Effector memory CD4-positive, alpha-beta T cell (primary cell): ENCODE results near the gene MYH10.

Source experiments
- DNase-seq, 3 donors: peaks; one replicate each; pipeline ENCODE4 v3.0.0-alpha.2; 2020
- H3K27ac ChIP-seq: 2 replicates; pipeline ENCODE4 v1.7.0; 2013; ENCODE audit warnings: mild to moderate bottlenecking, low read length, moderate library complexity; ENCODE audit not compliant: insufficient read depth, poor library complexity, severe bottlenecking
- H3K27me3 ChIP-seq: replicated peaks from 2 replicates; pipeline ENCODE4 v1.7.0; 2013; ENCODE audit warnings: mild to moderate bottlenecking, low read length; ENCODE audit not compliant: insufficient read depth, control insufficient read depth, poor library complexity, severe bottlenecking
- H3K36me3 ChIP-seq: 2 replicates; pipeline ENCODE4 v1.7.0; 2013; ENCODE audit warnings: mild to moderate bottlenecking, low read length, moderate library complexity; ENCODE audit not compliant: control insufficient read depth, insufficient read depth
- H3K4me1 ChIP-seq: 2 replicates; pipeline ENCODE4 v1.7.0; 2013; ENCODE audit warnings: low read length, mild to moderate bottlenecking; ENCODE audit not compliant: control insufficient read depth, insufficient read depth, poor library complexity, severe bottlenecking
- H3K4me3 ChIP-seq: 2 replicates; pipeline ENCODE4 v1.7.0; 2013; ENCODE audit warnings: low read length, low read depth, mild to moderate bottlenecking; ENCODE audit not compliant: insufficient read depth, poor library complexity, severe bottlenecking
- H3K9me3 ChIP-seq: 2 replicates; pipeline ENCODE4 v1.7.0; 2013; ENCODE audit warnings: mild to moderate bottlenecking, low read length, moderate library complexity; ENCODE audit not compliant: control insufficient read depth

The MYH10 gene

DNA sequence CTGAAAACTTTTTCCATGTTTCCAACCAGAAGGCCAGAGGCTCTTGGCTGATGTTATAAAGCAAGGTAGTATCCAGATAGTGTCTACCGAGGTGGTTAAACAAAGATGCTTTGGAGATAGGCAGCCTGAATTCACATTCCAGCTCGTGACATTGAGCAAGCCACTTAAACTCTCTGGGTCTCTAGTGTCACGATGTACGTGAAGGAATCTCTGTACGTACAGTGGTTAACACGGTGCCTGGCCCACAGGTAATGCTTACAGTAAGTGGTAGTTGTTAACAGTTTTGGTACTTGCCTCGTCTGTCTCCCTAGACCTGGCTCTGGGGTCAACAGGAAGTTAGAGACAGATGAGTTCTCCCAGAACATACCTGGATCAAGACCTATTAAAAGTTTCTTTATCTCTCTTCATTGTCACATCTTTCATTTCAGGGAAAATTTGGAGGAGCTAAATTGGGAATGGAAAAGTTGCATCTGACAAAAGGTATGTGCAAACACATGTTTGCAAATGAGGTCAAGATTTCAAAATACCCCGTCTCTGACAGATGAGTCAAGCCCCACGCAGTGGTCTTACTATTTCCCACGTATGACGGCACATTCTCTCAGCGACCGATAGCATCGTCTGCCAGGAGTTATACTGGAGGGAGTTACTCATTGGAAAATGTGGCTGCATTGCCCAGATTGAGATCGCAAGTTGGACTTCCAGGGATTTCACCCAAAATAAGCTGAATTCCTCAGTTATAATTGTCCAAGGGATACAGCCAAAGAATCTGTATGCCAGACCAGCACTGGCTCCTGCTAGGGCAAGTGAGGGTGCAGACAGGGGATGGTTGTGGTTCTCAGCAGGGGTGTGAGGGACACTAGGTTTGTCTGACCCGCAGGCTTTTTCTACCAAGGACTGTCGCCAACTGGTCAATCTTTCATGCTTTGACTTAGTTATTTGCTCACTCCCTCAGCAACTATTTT lies 18.9 kb upstream of the MYH10 start:
- H3K36me3 ChIP-seq, result no peaks in the 10 kb centered on the region
- H3K27me3 ChIP-seq, result no peaks in the 10 kb centered on the region
- no peak overlapping the region for H3K4me3 ChIP-seq
- H3K27ac ChIP-seq, result no peak overlapping the region
- no peaks in the 10 kb centered on the region for H3K9me3 ChIP-seq
- DNase-seq, result no peak
- H3K4me1 ChIP-seq, result no peaks in the 10 kb centered on the region

DNA sequence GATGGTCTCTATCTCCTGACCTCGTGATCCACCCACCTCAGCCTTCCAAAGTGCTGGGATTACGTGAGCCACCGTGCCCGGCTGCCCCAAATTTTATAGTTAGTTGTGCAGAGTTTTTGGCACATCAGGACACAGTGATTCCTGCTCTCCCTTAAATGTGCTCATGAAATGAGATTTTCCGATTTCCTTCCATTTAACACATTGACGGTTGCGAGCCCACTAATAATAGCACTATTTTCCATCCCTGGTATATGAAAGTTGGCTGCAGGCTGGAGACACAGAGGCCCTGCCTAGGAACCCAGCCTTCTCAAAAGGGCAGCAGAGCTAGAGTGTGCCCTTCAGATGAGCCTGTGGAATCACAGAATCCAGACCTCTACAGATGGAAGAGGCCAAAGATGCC lies 17.4 kb upstream of the MYH10 start:
- Histone ChIP-seq H3K36me3 (no peaks in the 10 kb centered on the region), H3K4me3 (no peak overlapping the region), H3K9me3 (no peaks in the 10 kb centered on the region), H3K27me3 (no peaks in the 10 kb centered on the region), H3K27ac (no peak overlapping the region), H3K4me1 (no peaks in the 10 kb centered on the region)
- no peak for DNase-seq

DNA sequence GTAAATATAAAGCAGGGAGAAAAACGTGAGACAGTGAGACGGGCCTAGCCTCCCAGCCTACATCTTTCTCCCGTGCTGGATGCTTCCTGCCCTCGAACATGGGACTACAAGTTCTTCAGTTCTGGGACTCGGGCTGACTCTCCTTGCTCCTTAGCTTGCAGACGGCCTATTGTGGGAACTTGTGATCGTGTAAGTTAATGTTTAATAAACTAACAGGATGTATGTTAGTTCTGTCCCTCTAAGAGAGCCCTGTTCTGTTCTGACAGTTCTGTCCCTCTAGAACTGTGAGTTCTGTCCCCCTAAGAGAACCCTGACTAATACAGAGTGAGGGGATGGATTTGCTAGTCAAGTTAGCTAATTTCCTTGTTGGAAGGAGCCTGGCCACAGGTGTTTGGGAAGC lies 16.7 kb upstream of the MYH10 start:
- no peak overlapping the region for H3K4me3 ChIP-seq
- H3K4me1 ChIP-seq, result no peaks in the 10 kb centered on the region
- H3K27me3 ChIP-seq, result no peaks in the 10 kb centered on the region

DNA sequence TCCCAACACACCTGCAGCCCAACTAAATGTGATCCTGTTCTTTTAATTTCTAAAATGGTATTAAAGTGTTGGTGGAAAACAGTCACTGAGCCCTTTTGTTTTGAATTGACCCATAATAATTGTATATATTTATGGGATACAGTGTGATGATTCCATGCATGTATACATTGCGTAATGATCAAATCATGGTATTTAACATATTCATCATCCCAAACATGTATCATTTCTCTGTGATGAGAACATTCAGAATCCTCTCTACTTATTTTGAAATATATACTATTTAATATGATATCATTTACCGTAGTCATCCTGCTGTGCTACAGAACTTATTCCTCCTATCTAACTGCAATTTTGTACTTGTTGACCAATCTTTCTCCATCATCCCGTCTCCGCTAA lies 14.0 kb upstream of the MYH10 start:
- Histone ChIP-seq H3K27me3 (no peaks in the 10 kb centered on the region), H3K4me1 (no peaks in the 10 kb centered on the region), H3K9me3 (no peaks in the 10 kb centered on the region), H3K4me3 (no peak overlapping the region), H3K36me3 (no peaks in the 10 kb centered on the region), H3K27ac (no peak overlapping the region)
- DNase-seq, result no peak

More for the DNA sequence above, 16.7 kb upstream of the MYH10 start:
- Histone ChIP-seq H3K36me3 (no peaks in the 10 kb centered on the region), H3K9me3 (no peaks in the 10 kb centered on the region), H3K27ac (no peak overlapping the region)
- no peak for DNase-seq

GRCh38 chr17:8643855-8644506 lies 13.5 kb upstream of the MYH10 start:
- Histone ChIP-seq H3K36me3 (no peaks in the 10 kb centered on the region), H3K4me3 (no peak overlapping the region), H3K4me1 (no peaks in the 10 kb centered on the region), H3K27ac (no peak overlapping the region), H3K27me3 (no peaks in the 10 kb centered on the region), H3K9me3 (no peaks in the 10 kb centered on the region)
- no peak for DNase-seq

DNA sequence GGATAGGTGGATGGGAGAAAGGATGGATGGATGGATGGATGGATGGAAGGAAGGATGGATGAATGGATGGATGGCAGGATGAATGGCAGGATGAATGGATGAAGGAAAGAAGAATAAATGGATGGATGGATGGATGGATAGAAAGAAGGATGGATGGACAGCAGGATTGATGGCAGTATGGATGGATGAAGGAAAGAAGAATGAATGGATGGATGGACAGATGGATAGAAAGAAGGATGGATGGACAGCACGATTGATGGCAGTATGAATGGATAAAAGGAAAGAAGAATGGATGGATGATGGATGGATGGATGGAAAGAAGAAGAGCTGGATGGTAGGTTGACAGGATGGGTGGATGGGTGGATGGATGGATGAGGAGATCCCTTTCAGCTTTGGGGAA lies 9.2 kb upstream of the MYH10 start:
- H3K27me3 ChIP-seq, result no peaks in the 10 kb centered on the region
- no peaks in the 10 kb centered on the region for H3K36me3 ChIP-seq
- H3K4me1 ChIP-seq, result no peaks in the 10 kb centered on the region
- no peaks in the 10 kb centered on the region for H3K9me3 ChIP-seq
- H3K27ac ChIP-seq, result no peak overlapping the region
- DNase-seq, result no peak
- no peak overlapping the region for H3K4me3 ChIP-seq

GRCh38 chr17:8632061-8632460 lies 1.5 kb upstream of the MYH10 start:
- Histone ChIP-seq H3K9me3 (no peaks in the 10 kb centered on the region), H3K4me3 (no peak overlapping the region), H3K4me1 (peaks cover 18% of the 10 kb centered on the region), H3K36me3 (no peaks in the 10 kb centered on the region), H3K27me3 (peaks cover 6% of the 10 kb centered on the region), H3K27ac (no peak overlapping the region)
- DNase-seq, result no peak

DNA sequence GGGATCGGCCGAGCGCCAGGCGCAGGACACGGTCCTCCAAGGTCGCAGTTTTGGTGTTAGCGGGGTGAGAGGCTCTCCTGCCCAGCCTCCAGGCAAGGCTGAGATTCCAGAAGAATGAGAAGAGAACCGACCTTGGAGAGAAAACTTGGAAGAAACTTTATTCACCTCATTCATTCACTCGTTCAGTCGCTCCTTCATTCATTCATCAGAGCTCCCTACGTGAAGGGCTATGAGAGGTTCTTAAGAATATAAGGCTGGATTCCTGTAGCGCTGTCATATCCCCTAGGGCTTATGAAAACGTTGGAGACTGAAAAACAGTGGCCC lies 991 bp upstream of the MYH10 start:
- Histone ChIP-seq H3K4me3 (peak overlapping the region; percentile 78), H3K27me3 (peaks cover 6% of the 10 kb centered on the region), H3K27ac (no peak overlapping the region)

DNA sequence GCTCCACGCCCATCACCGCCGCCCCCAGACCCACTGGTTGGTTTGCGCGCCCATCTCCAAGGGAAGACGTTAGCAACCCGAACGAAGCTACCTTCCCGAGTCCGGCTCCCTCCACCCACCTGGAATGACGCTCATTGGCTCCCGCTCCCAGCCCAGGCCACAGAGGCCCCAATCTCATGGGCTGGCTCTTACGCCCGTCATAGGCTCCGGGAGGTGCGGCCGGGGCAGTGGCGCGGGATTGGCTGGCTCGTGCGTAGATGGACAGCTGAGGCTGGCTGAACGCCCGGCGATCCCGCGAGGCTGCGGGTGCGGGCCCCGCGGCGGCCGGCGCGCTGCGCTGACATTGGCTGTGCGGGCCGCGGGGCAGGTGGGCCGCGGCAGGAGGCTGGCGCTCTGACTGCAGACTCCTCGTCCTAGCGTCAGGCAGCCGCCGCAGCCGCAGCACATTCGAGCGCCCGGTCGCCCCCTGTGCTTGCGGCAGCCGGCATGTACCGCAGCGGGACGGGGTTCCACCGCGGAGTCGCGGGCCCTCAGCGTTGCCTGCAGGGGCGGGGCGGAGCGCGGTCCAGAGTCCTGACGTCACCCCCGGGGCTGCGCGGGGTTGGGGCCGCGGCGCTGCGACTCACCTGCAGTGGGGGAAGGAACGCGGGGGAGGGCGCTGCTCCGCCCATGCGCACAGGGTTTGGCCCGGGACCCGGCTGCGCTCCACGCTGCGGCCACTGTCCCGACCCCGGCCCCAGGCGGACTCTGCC lies 453 bp upstream of the MYH10 start:
- peak; percentile 50 to 72 (median 71) for DNase-seq
- Histone ChIP-seq H3K36me3 (no peaks in the 10 kb centered on the region), H3K9me3 (no peaks in the 10 kb centered on the region), H3K27me3 (peaks cover 6% of the 10 kb centered on the region), H3K4me1 (peaks cover 18% of the 10 kb centered on the region), H3K27ac (no peak overlapping the region), H3K4me3 (peak overlapping the region; percentile 78)

More for the DNA sequence above, 991 bp upstream of the MYH10 start:
- no peaks in the 10 kb centered on the region for H3K9me3 ChIP-seq
- H3K4me1 ChIP-seq, result peaks cover 18% of the 10 kb centered on the region
- H3K36me3 ChIP-seq, result no peaks in the 10 kb centered on the region
- no peak for DNase-seq
